Astrocyte of the cerebellum (primary cell): ENCODE results near the gene SLC12A7.
"Not testable (repeated sequence)": the region's sequence is repeated elsewhere in the genome, so short reads cannot be mapped to it uniquely, and the experiment has no call there.

Experiments
- DNase-seq: peaks from one replicate; pipeline ENCODE4 v3.0.0-alpha.2; 2011; ENCODE audit warnings: low read depth
- H3K4me3 ChIP-seq: 2 replicates; pipeline ENCODE4 v1.5.1; 2011; ENCODE audit warnings: mild to moderate bottlenecking, low read depth, low read length, moderate library complexity
- CTCF ChIP-seq: IDR thresholded peaks from 2 replicates; pipeline ENCODE4 v1.5.1; 2012; ENCODE audit warnings: low read length, low read depth, moderate library complexity, mild to moderate bottlenecking; ENCODE audit errors: missing control alignments
- in situ Hi-C: cut with HindIII; loops from 2 replicates; pipeline ENCODE4 v1.10.0; 2017; ENCODE audit warnings: low sequenced_read_pairs

Gene SLC12A7

GRCh38 chr5:1131726-1132125 is 19.9 kb upstream of the SLC12A7 start:
- no peak for DNase-seq
- no peak overlapping the region for H3K4me3 ChIP-seq
- TF ChIP-seq CTCF: no peak
- in situ Hi-C loops: no loop called here

GRCh38 chr5:1131191-1131621 is 19.3 kb upstream of the SLC12A7 start:
- in situ Hi-C loops: no loop called here
- no peak for TF ChIP-seq CTCF
- H3K4me3 ChIP-seq: no peak overlapping the region
- DNase-seq: no peak

GRCh38 chr5:1130218-1130946 is 18.5 kb upstream of the SLC12A7 start:
- H3K4me3 ChIP-seq: no peak overlapping the region
- no peak for TF ChIP-seq CTCF
- in situ Hi-C loops: no loop called here
- DNase-seq: no peak

- DNase-seq: no peak
- TF ChIP-seq CTCF: no peak
Measured at GRCh38 chr5:1129711-1130055, 17.8 kb upstream of the SLC12A7 start.

GRCh38 chr5:1128977-1129710 is 17.3 kb upstream of the SLC12A7 start:
- in situ Hi-C loops: no loop called here
- TF ChIP-seq CTCF: no peak
- H3K4me3 ChIP-seq: no peak overlapping the region
- no peak for DNase-seq

More at GRCh38 chr5:1129711-1130055, 17.8 kb upstream of the SLC12A7 start:
- H3K4me3 ChIP-seq: no peak overlapping the region
- in situ Hi-C loops: no loop called here

GRCh38 chr5:1127959-1128785 is 16.3 kb upstream of the SLC12A7 start:
- H3K4me3 ChIP-seq: no peak overlapping the region
- TF ChIP-seq CTCF: no peak
- no peak for DNase-seq
- in situ Hi-C loops: no loop called here

GRCh38 chr5:1125695-1126094 is 13.8 kb upstream of the SLC12A7 start:
- H3K4me3 ChIP-seq, DNase-seq, in situ Hi-C loops: not testable (repeated sequence)
